ENCODE data around the gene ZNF586.
"Not testable (repeated sequence)": the region's sequence is repeated elsewhere in the genome, so short reads cannot be mapped to it uniquely, and the experiment has no call there.

The ZNF586 gene

GRCh38 chr19:57800696-57801095 lies 31.2 kb downstream of the ZNF586 start:
- DNase-seq: no peak

- DNase-seq: no peak
Observed at GRCh38 chr19:57802269-57802668, 32.8 kb downstream of the ZNF586 start.

GRCh38 chr19:57803265-57803593 lies 33.8 kb downstream of the ZNF586 start:
- no peak for DNase-seq

- no peak for DNase-seq
Observed at GRCh38 chr19:57803594-57804325, 34.3 kb downstream of the ZNF586 start.

- no peak for DNase-seq
Observed at GRCh38 chr19:57807541-57807940, 38.1 kb downstream of the ZNF586 start.

GRCh38 chr19:57810410-57811295 lies 41.2 kb downstream of the ZNF586 start:
- DNase-seq: not testable (repeated sequence)

- no peak for DNase-seq
Observed at GRCh38 chr19:57812226-57812625, 42.8 kb downstream of the ZNF586 start.

GRCh38 chr19:57812975-57813820 lies 43.7 kb downstream of the ZNF586 start:
- not testable (repeated sequence) for DNase-seq

- DNase-seq: no peak
Observed at GRCh38 chr19:57813919-57814504, 44.5 kb downstream of the ZNF586 start.

- DNase-seq: peak; percentile 75 to 79
Observed at GRCh38 chr19:57814505-57815246, 45.2 kb downstream of the ZNF586 start, which contains the start of gene ZNF552. TSS of gene ZNF552 (minus strand) at chr19:57814913. CDS start at chr19:57814743, 170 bp downstream.

- no peak for DNase-seq
Observed at GRCh38 chr19:57815247-57816075, 46.0 kb downstream of the ZNF586 start.

- DNase-seq: no peak
Observed at GRCh38 chr19:57816652-57817051, 47.2 kb downstream of the ZNF586 start.

- DNase-seq: no peak
Observed at GRCh38 chr19:57817976-57818375, 48.5 kb downstream of the ZNF586 start.

GRCh38 chr19:57818378-57818777 lies 48.9 kb downstream of the ZNF586 start:
- DNase-seq: no peak

GRCh38 chr19:57819475-57820148 lies 50.1 kb downstream of the ZNF586 start:
- DNase-seq: peak; percentile 71 to 80

- no peak for DNase-seq
Observed at GRCh38 chr19:57820599-57820998, 51.1 kb downstream of the ZNF586 start.

- not testable (repeated sequence) for DNase-seq
Observed at GRCh38 chr19:57821095-57821494, 51.6 kb downstream of the ZNF586 start.

GRCh38 chr19:57821501-57821900 lies 52.0 kb downstream of the ZNF586 start:
- not testable (repeated sequence) for DNase-seq

- not testable (repeated sequence) for DNase-seq
Observed at GRCh38 chr19:57823155-57823554, 53.7 kb downstream of the ZNF586 start.

- DNase-seq: not testable (repeated sequence)
Observed at GRCh38 chr19:57823608-57824007, 54.1 kb downstream of the ZNF586 start.
